ENCODE data around the gene SLC6A3.

- TF ChIP-seq, protein P1, sequence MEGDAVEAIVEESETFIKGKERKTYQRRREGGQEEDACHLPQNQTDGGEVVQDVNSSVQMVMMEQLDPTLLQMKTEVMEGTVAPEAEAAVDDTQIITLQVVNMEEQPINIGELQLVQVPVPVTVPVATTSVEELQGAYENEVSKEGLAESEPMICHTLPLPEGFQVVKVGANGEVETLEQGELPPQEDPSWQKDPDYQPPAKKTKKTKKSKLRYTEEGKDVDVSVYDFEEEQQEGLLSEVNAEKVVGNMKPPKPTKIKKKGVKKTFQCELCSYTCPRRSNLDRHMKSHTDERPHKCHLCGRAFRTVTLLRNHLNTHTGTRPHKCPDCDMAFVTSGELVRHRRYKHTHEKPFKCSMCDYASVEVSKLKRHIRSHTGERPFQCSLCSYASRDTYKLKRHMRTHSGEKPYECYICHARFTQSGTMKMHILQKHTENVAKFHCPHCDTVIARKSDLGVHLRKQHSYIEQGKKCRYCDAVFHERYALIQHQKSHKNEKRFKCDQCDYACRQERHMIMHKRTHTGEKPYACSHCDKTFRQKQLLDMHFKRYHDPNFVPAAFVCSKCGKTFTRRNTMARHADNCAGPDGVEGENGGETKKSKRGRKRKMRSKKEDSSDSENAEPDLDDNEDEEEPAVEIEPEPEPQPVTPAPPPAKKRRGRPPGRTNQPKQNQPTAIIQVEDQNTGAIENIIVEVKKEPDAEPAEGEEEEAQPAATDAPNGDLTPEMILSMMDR (IDR thresholded peaks at IDR 0.05; ENCODE audit: low read depth, low read length), result no peak
- TF ChIP-seq POLR2A (IDR thresholded peaks at IDR 0.05; ENCODE audit: extremely low read depth, insufficient read length) (no peak), MAX (IDR thresholded peaks at IDR 0.05; ENCODE audit: low read depth, low read length) (no peak)
Observed at GRCh38 chr5:1418238-1418920, 26.9 kb downstream of the SLC6A3 start.
